ENCODE data around the gene FRMPD2. TPM values are rescaled to one million over a fixed set of nuclear protein-coding genes. Genes with fewer than 3 reads are reported as not detected.
A peak's percentile ranks its signal among the peaks of the same experiment; 100 is the strongest.
"Not testable (repeated sequence)": the region's sequence is repeated elsewhere in the genome, so short reads cannot be mapped to it uniquely, and the experiment has no call there.

Gene FRMPD2
- total and polyA plus RNA-seq, 3 experiments from 2014 or later = not detected

DNA sequence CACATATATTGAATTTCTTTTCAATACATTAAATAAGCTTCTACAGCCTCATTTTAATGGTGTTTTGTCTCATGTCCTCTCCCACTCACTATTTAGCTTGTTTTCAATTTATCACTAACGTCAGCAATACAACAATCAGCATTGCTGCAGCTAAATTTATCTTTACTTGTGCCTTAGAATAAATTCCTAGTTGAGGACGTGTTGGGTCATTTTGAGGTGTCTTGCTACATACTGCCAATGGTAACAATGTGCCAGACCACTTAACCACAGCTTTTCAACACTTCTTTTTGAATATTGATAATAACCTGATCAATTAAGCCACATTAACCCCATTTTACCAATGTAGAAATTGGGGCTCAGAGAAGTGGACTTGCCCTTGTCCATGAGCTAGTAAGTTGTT, 26.0 kb downstream of the FRMPD2 start:
- no peaks in the 10 kb centered on the region for H3K9me3 ChIP-seq (ENCODE audit: low read length)
- POLR2A ChIA-PET = no interaction called here
- no peaks in the 10 kb centered on the region for H3K36me3 Mint-ChIP-seq
- H3K4me3 ChIP-seq (ENCODE audit: low read length) = no peak overlapping the region
- CTCF ChIA-PET = no interaction called here
- no peaks in the 10 kb centered on the region for H3K27me3 ChIP-seq (ENCODE audit: insufficient read depth, low read length, poor library complexity, severe bottlenecking)
- H3K4me1 Mint-ChIP-seq = no peaks in the 10 kb centered on the region
- H3K9me3 Mint-ChIP-seq = no peaks in the 10 kb centered on the region
- no peak for DNase-seq
- H3K27me3 Mint-ChIP-seq = peaks cover 3% of the 10 kb centered on the region in 2 donors
- H3K36me3 ChIP-seq (ENCODE audit: insufficient read depth, low read length) = no peaks in the 10 kb centered on the region
- no peak overlapping the region for H3K4me3 Mint-ChIP-seq
- H3K27ac ChIP-seq (ENCODE audit: low read depth, low read length) = no peak overlapping the region
- H3K27ac Mint-ChIP-seq = no peak overlapping the region
- H3K4me1 ChIP-seq (ENCODE audit: insufficient read depth, low read length) = no peaks in the 10 kb centered on the region

DNA sequence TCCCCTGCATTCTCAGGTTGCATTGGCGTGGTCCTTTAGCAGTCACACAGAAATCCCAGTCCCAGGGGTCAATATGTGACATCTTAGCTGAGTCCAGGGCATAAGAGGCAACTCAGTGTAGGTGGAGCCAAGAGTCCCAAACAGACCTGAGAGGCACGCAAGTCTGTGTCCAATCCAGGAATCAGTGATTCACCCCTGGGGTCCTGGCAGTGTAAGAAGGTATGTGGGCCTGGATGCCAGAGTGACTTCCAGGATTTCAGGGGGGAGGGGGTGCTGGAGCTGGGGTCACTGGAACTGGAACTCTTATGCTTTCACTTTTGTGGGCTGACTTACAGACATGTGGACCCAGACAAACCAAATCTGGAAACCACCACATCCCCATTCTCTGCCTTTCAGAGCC, 26.8 kb downstream of the FRMPD2 start:
- Mint-ChIP-seq H3K9me3 (no peaks in the 10 kb centered on the region), H3K27ac (no peak overlapping the region), H3K4me3 (no peak overlapping the region), H3K36me3 (no peaks in the 10 kb centered on the region), H3K4me1 (no peaks in the 10 kb centered on the region), H3K27me3 (peaks cover 3 to 7% of the 10 kb centered on the region in 2 donors)
- no peaks in the 10 kb centered on the region for H3K9me3 ChIP-seq (ENCODE audit: low read length)
- H3K27ac ChIP-seq (ENCODE audit: low read depth, low read length) = no peak overlapping the region
- DNase-seq = no peak
- ChIA-PET CTCF (no interaction called here), POLR2A (no interaction called here)
- H3K36me3 ChIP-seq (ENCODE audit: insufficient read depth, low read length) = no peaks in the 10 kb centered on the region
- no peaks in the 10 kb centered on the region for H3K4me1 ChIP-seq (ENCODE audit: insufficient read depth, low read length)
- no peak overlapping the region for H3K4me3 ChIP-seq (ENCODE audit: low read length)
- no peaks in the 10 kb centered on the region for H3K27me3 ChIP-seq (ENCODE audit: insufficient read depth, low read length, poor library complexity, severe bottlenecking)

DNA sequence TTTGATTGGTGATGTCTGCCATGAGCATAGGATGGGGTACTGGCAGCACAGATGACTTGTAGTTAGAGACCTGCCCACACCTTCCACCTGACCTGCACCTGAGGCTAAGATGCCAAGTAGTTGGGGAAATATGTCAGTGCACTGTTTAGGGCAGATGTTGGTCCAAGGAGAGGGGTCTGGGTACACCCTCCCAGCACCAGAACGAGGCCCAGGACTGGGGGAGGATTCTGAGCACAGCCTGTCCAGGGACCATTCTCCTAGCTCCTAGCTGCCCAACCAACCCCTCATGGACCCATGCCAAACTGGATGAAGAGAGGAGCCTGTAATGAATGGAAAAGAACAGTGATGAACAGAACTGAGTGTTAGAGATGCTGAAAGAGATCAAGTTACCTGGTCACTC, 28.0 kb downstream of the FRMPD2 start:
- Mint-ChIP-seq H3K4me3 (peak overlapping the region in 1 of 7 donors; percentile 23), H3K27me3 (peaks cover 3 to 7% of the 10 kb centered on the region in 2 donors), H3K36me3 (no peaks in the 10 kb centered on the region), H3K27ac (no peak overlapping the region), H3K9me3 (no peaks in the 10 kb centered on the region), H3K4me1 (no peaks in the 10 kb centered on the region)
- H3K36me3 ChIP-seq (ENCODE audit: insufficient read depth, low read length) = no peaks in the 10 kb centered on the region
- no peaks in the 10 kb centered on the region for H3K4me1 ChIP-seq (ENCODE audit: insufficient read depth, low read length)
- H3K27me3 ChIP-seq (ENCODE audit: insufficient read depth, low read length, poor library complexity, severe bottlenecking) = no peaks in the 10 kb centered on the region
- H3K27ac ChIP-seq (ENCODE audit: low read depth, low read length) = no peak overlapping the region
- CTCF ChIA-PET = no interaction called here
- DNase-seq = no peak
- POLR2A ChIA-PET = no interaction called here
- no peaks in the 10 kb centered on the region for H3K9me3 ChIP-seq (ENCODE audit: low read length)
- H3K4me3 ChIP-seq (ENCODE audit: low read length) = no peak overlapping the region

DNA sequence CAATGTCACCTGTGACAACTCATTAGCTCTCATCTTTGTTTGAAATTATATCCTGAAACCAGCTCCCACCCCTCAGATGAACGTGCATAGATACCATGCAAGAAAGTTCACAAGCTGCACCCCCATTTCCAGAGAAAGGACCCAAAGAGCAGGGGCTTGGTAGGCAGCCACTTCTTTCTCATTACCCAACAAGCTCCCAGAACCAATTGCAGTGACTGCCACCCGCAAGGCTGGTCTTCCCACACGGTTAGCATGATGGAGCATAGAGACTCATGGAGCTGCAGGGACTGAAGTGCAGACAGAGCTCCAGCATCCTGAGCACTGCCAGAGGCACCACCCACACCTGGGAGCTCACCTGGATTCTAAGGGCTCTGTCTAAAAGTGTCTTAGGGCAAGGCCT, 28.5 kb downstream of the FRMPD2 start:
- H3K4me3 ChIP-seq (ENCODE audit: low read length) = no peak overlapping the region
- POLR2A ChIA-PET = no interaction called here
- H3K27me3 ChIP-seq (ENCODE audit: insufficient read depth, low read length, poor library complexity, severe bottlenecking) = no peaks in the 10 kb centered on the region
- CTCF ChIA-PET = no interaction called here
- H3K4me1 ChIP-seq (ENCODE audit: insufficient read depth, low read length) = no peaks in the 10 kb centered on the region
- H3K27me3 Mint-ChIP-seq = peaks cover 0 to 7% of the 10 kb centered on the region in 2 donors
- no peaks in the 10 kb centered on the region for H3K36me3 Mint-ChIP-seq
- H3K27ac Mint-ChIP-seq = no peak overlapping the region
- no peaks in the 10 kb centered on the region for H3K9me3 Mint-ChIP-seq
- no peaks in the 10 kb centered on the region for H3K36me3 ChIP-seq (ENCODE audit: insufficient read depth, low read length)
- no peak overlapping the region for H3K27ac ChIP-seq (ENCODE audit: low read depth, low read length)
- no peak for DNase-seq
- no peak overlapping the region for H3K4me3 Mint-ChIP-seq
- no peaks in the 10 kb centered on the region for H3K4me1 Mint-ChIP-seq
- H3K9me3 ChIP-seq (ENCODE audit: low read length) = no peaks in the 10 kb centered on the region

DNA sequence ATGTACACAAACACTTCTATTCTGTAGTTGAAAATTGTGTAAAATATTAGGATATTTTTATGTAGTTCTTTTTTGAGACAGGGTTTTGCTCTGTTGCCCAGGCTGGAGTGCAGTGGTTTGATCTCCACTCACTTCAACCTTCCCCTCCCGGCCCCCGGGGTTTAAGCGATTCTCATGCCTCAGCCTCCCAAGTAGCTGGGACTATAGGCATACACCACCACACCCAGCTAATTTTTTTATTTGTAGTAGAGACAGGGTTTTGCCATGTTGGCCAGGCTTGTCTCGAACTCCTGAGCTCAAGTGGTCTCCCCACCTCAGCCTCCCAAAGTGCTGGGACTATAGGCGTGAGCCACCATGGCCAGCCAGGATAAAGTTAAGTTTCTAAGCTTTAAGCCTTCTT, 30.6 kb downstream of the FRMPD2 start:
- H3K36me3 Mint-ChIP-seq; H3K9me3 ChIP-seq (ENCODE audit: low read length); H3K27ac Mint-ChIP-seq; H3K9me3 Mint-ChIP-seq; H3K4me3 ChIP-seq (ENCODE audit: low read length); H3K27ac ChIP-seq (ENCODE audit: low read depth, low read length); POLR2A ChIA-PET; DNase-seq; H3K4me1 Mint-ChIP-seq; CTCF ChIA-PET; H3K27me3 ChIP-seq (ENCODE audit: insufficient read depth, low read length, poor library complexity, severe bottlenecking); H3K36me3 ChIP-seq (ENCODE audit: insufficient read depth, low read length); H3K4me3 Mint-ChIP-seq; H3K4me1 ChIP-seq (ENCODE audit: insufficient read depth, low read length); H3K27me3 Mint-ChIP-seq: not testable (repeated sequence)

DNA sequence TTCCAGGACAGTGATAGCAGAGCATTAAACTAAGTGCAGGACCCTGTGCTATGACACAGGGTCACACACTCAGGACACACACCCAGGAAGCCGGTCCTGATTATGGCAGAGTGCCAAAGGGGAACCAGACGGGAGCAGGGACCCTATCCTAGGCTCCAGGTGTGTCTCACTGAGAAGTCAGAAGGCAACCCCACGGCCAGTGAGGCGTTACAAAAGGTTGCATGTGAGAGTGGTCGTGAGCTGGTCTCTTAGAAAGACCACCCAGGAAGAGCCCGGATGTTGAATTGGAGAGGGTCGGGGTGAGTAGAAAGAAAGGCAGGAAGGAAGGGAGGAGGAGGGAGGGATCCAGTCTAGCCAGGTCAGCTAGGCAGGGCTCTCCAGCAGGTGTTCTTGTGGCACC, 31.0 kb downstream of the FRMPD2 start:
- H3K4me3 Mint-ChIP-seq = no peak overlapping the region
- no peak overlapping the region for H3K27ac ChIP-seq (ENCODE audit: low read depth, low read length)
- no peak for DNase-seq

DNA sequence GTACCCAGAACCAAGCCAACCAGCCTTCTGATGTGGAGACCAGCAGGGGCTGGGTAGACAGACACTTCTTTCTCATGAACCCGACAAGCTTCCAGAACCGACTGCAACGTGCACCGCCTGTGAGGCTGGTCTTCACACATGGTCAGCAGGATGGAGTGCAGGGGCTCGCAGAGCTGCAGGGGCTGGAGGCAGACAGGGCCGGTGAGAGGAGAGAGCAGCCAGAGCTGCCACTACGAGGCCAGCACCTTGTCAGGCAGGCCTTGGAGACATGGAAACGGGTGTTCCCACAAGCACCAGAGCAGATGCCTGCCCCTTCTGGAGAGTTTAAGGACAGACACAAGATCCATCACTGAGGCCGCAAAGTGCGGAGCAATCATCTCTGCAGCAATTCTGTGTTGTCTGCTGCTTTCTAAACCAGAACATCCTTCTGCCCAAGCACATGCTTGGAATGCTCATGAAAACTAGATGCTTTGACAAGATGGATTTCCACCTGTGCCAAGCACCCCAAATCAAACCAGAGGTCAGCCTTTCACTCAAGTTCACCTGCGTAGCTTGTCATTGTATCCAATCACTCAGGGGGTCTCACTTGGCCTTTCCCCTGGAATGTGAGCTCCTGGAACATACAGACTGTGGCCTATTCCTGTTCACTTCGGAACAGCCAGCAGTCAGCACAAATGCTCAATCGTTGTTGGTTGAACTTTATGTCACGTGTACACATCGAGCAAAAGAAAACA, 32.2 kb downstream of the FRMPD2 start:
- no peaks in the 10 kb centered on the region for H3K4me1 Mint-ChIP-seq
- H3K4me3 ChIP-seq (ENCODE audit: low read length) = no peak overlapping the region

More for the DNA sequence above, 31.0 kb downstream of the FRMPD2 start:
- H3K9me3 Mint-ChIP-seq = no peaks in the 10 kb centered on the region
- H3K36me3 ChIP-seq (ENCODE audit: insufficient read depth, low read length) = no peaks in the 10 kb centered on the region
- no peaks in the 10 kb centered on the region for H3K9me3 ChIP-seq (ENCODE audit: low read length)
- ChIA-PET CTCF (no interaction called here), POLR2A (no interaction called here)
- no peak overlapping the region for H3K27ac Mint-ChIP-seq
- no peaks in the 10 kb centered on the region for H3K4me1 ChIP-seq (ENCODE audit: insufficient read depth, low read length)
- no peaks in the 10 kb centered on the region for H3K4me1 Mint-ChIP-seq
- no peak overlapping the region for H3K4me3 ChIP-seq (ENCODE audit: low read length)
- no peaks in the 10 kb centered on the region for H3K27me3 ChIP-seq (ENCODE audit: insufficient read depth, low read length, poor library complexity, severe bottlenecking)
- peaks cover 0 to 7% of the 10 kb centered on the region in 2 donors for H3K27me3 Mint-ChIP-seq
- no peaks in the 10 kb centered on the region for H3K36me3 Mint-ChIP-seq

DNA sequence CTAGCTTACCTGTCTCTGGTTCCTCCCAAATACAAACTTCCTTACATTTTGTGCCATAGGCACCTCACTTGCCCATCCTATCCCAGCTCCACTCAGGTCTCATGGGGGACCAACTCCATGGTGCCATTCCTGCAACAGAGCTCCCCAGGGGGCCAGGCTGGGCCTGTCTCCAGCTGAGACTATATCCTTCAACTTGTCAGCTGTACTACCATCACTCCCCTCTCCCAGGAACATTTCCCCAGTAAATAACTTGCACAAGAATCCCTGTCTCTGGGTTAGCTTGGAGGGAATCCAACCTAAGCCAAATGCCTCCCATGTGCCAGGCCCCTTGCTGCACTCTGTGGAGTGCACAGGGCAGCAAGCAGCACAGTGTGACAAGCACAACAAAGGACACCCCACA, 33.2 kb downstream of the FRMPD2 start:
- ChIA-PET CTCF (no interaction called here), POLR2A (no interaction called here)
- H3K27ac Mint-ChIP-seq = no peak overlapping the region
- no peaks in the 10 kb centered on the region for H3K9me3 Mint-ChIP-seq
- Histone ChIP-seq H3K27ac (ENCODE audit: low read depth, low read length) (no peak overlapping the region), H3K4me1 (ENCODE audit: insufficient read depth, low read length) (no peaks in the 10 kb centered on the region), H3K36me3 (ENCODE audit: insufficient read depth, low read length) (no peaks in the 10 kb centered on the region), H3K27me3 (ENCODE audit: insufficient read depth, low read length, poor library complexity, severe bottlenecking) (no peaks in the 10 kb centered on the region), H3K4me3 (ENCODE audit: low read length) (no peak overlapping the region), H3K9me3 (ENCODE audit: low read length) (no peaks in the 10 kb centered on the region)
- peaks cover 0 to 7% of the 10 kb centered on the region in 2 donors for H3K27me3 Mint-ChIP-seq
- no peaks in the 10 kb centered on the region for H3K4me1 Mint-ChIP-seq
- no peak overlapping the region for H3K4me3 Mint-ChIP-seq
- H3K36me3 Mint-ChIP-seq = no peaks in the 10 kb centered on the region
- no peak for DNase-seq

More for the DNA sequence above, 32.2 kb downstream of the FRMPD2 start:
- Mint-ChIP-seq H3K4me3 (no peak overlapping the region), H3K36me3 (no peaks in the 10 kb centered on the region), H3K27ac (no peak overlapping the region), H3K9me3 (no peaks in the 10 kb centered on the region), H3K27me3 (peaks cover 0 to 7% of the 10 kb centered on the region in 2 donors)
- Histone ChIP-seq H3K9me3 (ENCODE audit: low read length) (no peaks in the 10 kb centered on the region), H3K4me1 (ENCODE audit: insufficient read depth, low read length) (no peaks in the 10 kb centered on the region), H3K27me3 (ENCODE audit: insufficient read depth, low read length, poor library complexity, severe bottlenecking) (no peaks in the 10 kb centered on the region), H3K27ac (ENCODE audit: low read depth, low read length) (no peak overlapping the region), H3K36me3 (ENCODE audit: insufficient read depth, low read length) (no peaks in the 10 kb centered on the region)
- ChIA-PET CTCF (no interaction called here), POLR2A (no interaction called here)
- no peak for DNase-seq

DNA sequence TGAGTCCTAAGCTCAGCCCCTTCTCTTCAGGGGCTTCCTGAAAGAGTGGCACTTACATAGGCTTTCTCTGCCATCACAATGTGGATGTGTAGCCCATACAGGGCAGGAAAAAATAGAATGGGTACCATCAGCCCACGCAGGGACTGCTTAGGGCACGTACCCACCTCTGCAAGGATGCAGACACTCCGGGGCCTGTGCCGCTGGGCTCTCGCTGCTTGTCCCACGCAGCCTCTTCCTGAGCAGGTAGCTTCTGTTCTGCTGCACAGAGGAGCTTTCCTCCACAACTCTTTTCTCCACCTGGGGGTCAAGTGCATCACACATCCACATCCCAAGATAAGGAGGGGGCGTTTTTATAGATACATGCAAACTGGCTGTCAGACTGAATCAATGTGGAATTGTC, 34.3 kb downstream of the FRMPD2 start:
- Mint-ChIP-seq H3K4me1 (no peaks in the 10 kb centered on the region), H3K36me3 (no peaks in the 10 kb centered on the region), H3K4me3 (no peak overlapping the region), H3K27ac (no peak overlapping the region), H3K27me3 (peaks cover 4 to 6% of the 10 kb centered on the region in 2 donors), H3K9me3 (peaks cover 0 to 2% (median 0%) of the 10 kb centered on the region in 5 donors)
- Histone ChIP-seq H3K36me3 (ENCODE audit: insufficient read depth, low read length) (no peaks in the 10 kb centered on the region), H3K4me1 (ENCODE audit: insufficient read depth, low read length) (no peaks in the 10 kb centered on the region), H3K27me3 (ENCODE audit: insufficient read depth, low read length, poor library complexity, severe bottlenecking) (no peaks in the 10 kb centered on the region), H3K9me3 (ENCODE audit: low read length) (no peaks in the 10 kb centered on the region), H3K27ac (ENCODE audit: low read depth, low read length) (no peak overlapping the region), H3K4me3 (ENCODE audit: low read length) (no peak overlapping the region)
- ChIA-PET CTCF (no interaction called here), POLR2A (no interaction called here)
- DNase-seq = no peak
